Dedifferentiated amniotic fluid mesenchymal stem cell (primary cell): Measurements from ENCODE around the gene GALNT15.

Source experiments
- DNase-seq: peaks from one replicate; pipeline ENCODE4 v3.0.0-alpha.2; 2016; ENCODE audit errors: extremely low spot score

GALNT15 gene, protein sequence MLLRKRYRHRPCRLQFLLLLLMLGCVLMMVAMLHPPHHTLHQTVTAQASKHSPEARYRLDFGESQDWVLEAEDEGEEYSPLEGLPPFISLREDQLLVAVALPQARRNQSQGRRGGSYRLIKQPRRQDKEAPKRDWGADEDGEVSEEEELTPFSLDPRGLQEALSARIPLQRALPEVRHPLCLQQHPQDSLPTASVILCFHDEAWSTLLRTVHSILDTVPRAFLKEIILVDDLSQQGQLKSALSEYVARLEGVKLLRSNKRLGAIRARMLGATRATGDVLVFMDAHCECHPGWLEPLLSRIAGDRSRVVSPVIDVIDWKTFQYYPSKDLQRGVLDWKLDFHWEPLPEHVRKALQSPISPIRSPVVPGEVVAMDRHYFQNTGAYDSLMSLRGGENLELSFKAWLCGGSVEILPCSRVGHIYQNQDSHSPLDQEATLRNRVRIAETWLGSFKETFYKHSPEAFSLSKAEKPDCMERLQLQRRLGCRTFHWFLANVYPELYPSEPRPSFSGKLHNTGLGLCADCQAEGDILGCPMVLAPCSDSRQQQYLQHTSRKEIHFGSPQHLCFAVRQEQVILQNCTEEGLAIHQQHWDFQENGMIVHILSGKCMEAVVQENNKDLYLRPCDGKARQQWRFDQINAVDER

DNA sequence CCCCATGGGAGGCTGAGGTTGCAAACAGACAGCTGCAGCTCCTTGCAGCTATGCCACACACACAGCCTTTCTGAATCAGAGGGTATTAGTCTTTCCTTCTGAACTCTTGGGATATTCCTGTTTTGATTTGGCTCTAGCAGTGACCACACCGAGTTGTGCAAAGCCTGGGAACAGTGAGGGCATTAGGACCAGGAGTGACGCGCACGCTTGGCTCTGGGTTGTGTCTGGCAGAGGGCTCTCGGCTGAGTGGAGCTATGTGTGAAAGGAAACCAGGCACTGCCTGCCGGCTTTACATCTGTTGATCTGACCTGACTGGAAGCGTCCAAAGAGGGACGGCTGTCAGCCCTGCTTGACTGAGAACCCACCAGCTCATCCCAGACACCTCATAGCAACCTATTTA lies at the start of gene GALNT15:
GALNT15 (plus strand) TSS at position 292 of the 400 bp plus-strand sequence. CDS start 472 bp downstream, outside the sequence.
- DNase-seq: peak; percentile 91

DNA sequence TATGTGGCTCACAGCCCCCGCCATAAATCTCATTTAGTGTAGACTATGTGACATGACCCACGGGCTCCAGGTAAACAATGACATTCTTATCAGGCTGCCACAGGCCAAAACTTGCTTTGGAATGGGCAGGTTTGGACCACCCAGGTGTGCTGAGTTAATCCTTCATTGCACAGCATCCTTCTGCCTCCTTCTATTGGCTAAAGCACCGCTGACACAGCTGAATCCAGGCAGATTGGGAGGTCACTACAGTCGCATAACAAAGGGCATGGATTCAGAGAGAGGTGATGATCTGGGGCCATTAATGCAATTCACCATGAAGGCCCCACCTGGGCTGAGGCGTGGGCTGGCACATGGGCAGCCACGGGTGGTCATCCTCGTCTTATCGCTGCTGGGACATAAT lies 47.8 kb upstream of the GALNT15 start:
- DNase-seq: no peak

DNA sequence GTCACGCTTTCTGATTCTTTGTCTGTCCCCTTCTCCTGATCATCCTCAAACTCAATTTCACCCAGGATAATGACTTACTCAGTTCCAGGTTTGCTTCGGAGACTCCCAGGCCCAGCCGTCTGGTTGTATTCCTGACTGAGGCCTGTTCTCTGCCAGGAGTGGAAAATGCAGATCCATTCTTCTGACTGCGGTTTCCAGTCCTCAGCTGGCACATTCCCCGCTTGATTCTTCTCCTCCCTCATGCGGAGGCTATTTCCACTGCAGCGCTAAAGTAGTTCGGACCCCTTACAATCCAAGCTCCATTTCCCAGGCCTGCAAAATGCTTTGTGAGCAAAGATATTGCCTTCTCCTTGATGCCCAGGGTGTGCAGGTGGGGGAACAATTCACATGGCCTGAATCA lies 47.2 kb upstream of the GALNT15 start:
- no peak for DNase-seq

DNA sequence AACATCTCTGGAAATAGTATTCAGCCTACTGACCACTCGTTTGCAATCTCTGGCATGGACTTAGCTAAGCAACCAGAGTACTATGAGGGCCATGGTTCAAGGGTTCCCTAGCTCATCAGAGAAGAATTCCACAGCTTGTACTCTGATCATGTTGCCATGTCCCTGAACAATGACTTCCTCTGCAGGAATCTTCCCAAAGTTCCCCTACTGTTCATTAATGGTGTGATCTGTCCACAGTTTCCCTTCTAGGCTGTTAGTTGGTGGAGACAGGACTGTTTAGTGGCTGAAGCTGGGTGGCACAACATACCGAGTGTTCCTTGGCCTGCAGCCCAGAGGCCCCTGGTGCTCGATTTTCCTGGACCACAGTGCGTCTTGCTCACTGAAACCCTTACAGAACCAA lies 44.4 kb upstream of the GALNT15 start:
- peak; percentile 49 for DNase-seq

DNA sequence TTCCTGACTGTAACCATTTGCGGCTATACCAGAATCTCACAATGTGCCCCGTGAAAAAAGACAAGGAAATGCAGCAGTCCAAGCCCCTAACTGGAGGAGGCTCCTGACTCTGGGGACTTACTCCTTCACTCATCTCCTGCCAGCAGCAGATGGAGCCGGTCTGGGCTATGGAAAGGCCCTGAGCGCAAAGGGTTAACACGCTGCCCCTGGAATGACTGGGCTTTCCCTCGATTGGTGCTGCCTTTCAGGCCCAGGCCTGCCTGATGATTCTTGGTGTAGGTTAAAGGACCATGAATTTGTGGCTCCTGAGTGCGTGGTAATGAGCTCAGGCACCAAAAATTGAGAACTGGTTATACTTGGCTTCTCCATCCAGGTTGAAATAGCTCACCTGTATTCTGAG lies 42.3 kb upstream of the GALNT15 start:
- DNase-seq: no peak

DNA sequence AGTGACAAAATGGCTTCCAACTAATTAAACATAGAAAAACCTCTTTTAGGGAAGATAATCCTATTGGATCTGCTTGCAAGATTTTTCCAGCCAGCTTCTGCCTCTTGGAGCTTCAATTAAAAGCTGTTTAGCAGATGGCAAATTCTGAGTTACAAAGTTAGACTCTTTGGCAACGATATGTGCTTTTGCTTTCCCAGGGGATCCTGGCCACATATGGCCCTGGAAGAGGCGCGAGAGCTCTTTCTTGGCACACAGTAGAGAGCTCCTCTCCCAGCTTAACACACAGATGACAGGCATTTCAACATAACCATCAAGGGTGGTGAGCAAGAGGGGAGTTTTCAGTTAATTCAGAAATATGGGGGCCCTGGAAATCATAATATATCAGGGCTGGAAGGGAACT lies 41.6 kb upstream of the GALNT15 start:
- DNase-seq: no peak

DNA sequence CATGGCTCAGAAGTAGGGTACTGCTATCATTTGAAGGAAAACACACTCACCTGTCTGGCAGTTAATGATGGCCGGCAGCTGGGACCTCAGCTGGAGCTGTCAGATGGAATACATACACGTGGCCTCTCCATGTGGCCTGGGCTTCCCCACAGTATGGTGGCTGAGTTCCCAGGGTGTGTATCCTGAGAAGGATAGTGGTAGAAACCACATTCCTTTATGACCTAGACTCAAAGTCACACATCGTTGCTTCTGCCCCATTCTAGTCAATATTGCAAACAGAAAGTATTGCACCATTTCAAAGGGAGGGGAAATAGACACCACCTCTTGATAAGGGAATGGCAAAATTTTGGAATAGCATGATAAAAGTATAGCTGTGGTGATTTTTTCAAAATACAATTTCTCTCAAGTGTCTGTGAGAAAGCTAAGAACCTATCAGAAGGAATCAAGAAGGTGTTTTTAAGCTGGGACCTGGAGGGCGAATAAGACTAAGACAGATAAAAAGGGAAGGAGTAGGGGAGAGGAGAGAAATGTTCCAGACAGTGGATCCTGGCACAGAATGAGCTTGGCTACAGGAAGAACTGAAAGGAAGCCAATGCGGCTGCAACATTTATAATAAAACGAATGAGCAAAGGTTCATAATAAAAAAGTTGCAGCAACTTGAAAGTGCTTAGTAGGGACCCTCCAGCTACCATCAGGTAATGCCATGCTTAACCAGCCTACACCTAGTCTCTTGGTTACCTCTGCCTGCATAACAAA lies 40.1 kb upstream of the GALNT15 start:
- no peak for DNase-seq

DNA sequence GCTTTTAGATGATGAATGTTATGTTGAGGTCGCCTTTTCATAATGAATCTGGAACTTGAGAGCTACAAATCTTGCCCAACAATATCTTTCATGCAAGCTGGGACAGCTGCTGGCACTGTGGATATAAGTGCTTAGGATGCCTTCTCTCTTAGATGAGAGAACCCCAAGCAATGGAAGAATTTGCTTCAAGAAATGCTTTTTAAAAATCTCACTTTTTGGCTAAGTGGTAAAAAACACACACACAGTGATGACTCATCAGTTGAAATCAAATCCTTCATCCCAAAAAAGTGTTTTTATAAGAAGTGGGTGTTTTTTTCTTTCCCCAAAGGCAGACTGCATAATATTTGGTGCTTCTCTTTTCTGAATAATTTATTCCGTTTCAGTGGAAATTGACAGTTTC lies 38.4 kb upstream of the GALNT15 start:
- DNase-seq: peak; percentile 89

DNA sequence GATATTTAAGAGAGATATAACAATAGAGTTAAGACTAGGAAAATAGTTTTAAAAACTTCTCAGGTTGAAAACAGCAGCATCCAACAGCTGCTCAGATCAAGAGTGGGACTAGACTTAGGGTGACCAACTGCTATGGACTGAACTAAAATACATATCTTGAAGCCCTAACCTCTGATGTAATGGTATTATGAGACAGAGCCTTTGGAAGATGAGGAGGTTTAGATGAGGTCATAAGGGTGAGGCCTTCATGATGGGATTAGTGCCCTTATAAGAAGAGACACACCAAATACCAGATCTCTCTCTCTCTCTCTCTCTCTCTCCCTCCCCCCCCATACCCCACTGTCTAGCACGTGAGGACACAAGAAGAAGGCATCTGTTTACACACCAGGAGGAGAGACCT lies 37.4 kb upstream of the GALNT15 start:
- no peak for DNase-seq

DNA sequence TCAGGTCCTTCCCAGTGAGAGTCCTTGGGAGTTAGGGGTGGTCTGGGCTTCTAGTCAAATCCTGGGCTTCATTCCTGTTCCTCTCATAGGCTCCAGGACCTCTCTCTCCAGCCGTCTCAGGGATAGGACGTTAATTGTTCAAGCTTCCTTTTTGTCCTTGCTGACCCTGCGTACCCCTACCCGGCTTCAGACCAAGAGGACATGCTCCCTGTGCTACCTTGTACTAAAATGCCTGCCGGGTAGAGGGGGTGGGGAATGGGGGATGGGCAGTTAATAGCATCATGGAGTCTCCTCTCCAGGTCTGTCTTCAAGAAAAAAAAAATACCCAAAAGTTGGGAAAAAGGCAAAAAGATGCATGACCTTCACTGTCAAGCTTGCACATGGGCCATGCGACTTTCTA lies 36.5 kb upstream of the GALNT15 start:
- DNase-seq: no peak

DNA sequence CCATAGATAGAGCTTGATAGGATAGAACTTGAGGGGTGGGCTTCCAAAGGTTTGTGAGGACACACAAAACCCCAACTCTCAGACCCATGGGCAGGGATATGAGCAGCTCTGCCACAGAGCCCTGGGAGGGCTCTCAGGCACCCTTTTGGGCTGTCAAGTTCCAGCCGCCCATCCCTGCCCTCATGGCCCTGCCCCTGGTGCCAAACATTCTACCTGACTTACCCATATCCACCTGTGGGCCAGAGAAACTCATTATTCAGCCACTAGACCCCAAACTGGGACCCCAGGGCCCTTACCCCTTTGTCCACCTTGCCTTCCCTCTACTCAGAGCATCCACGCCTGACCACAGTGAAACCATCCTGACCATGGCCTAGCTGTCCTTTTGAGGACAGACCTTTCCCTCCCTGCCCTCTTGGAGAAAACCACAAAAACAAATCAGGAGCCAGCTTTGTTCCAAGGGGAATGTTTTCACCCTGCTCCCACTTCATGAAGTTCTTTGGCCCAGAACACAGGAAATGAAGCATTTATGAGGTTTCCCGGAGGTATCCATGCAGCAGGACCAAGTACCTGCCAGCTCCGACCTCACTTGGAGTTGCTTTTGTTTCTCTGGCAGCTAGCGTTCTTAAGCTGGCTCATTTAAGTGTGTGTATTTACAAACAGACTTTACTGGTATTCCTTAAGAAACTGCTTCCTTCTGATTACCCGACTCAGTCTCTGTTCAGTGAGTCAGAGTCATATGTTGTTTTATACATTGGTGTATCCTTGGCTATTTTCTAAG lies 34.2 kb upstream of the GALNT15 start:
- DNase-seq: no peak

DNA sequence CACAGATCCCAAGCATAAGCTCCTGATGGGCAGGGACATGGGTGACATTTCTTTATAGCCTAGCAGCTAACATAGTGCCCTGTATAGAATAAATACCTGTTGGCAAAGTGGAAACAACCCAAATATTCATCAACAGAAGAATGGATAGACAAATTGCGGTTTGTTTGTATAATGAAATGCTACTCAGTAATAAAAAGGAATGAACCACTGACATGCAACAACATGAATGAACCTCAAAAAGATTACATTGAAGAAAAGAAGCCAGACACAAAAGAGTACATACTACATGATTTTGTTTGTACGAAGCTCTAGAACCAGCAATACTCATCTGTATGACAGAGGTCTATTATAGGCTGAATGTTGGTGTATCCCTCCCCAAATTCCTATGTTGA lies 33.6 kb upstream of the GALNT15 start:
- DNase-seq: no peak

DNA sequence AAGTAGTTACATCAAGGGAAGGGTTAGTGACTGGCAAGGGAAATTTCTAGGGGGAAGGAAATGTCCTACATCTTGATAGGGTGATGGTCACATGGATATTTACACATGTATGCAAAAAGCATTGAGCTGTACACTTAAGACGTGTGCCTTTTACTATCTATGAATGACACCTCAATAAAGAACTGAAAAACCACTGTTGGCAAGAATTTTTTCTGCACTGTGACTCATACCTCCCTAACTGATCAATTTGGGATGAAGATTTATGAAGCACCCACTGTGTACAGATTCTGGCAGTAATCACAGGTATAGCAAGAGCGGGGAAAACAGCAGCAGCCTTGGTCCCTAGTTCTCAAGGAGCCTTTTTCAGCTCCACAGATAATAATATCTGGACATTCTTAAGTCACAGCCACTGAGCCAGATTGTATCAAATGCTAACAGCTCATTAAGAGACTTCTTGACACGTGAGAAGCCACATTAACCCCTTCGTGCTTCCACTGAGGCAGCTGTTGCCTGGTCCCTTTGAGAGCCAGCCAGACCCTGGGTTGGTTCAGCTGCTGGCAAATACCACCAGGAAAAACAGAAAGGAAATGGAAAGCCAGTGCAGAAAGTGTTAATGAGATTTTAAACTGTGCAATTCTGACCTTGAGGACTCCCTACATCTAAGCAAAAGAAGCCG lies 32.0 kb upstream of the GALNT15 start:
- no peak for DNase-seq

DNA sequence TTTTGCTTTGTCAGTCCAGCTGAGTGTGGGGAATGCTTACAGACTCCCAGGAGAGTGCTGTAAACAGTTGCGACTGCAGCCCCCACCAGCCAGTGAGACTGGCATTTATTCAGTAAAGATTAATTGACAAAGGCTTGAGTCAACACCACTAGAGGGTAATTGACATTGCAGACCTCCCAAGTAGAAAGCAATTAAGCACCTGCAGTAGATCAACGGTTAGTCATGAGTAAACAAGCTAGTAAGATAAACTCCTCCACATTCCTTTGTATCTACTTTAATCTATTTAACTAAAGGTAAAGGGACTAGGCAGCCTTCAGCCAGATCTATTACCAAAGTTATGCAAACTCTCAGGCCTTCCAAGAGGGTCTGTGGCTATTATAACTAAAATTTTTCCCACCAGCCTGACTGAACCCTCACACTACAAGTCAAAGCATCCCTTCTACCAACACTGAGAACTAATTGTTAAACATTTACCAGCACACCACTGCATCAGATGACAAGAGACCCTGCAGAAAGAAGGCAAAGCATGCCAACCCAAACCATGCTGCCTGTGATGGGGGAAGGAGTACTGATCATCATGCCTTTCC lies 30.5 kb upstream of the GALNT15 start:
- no peak for DNase-seq

DNA sequence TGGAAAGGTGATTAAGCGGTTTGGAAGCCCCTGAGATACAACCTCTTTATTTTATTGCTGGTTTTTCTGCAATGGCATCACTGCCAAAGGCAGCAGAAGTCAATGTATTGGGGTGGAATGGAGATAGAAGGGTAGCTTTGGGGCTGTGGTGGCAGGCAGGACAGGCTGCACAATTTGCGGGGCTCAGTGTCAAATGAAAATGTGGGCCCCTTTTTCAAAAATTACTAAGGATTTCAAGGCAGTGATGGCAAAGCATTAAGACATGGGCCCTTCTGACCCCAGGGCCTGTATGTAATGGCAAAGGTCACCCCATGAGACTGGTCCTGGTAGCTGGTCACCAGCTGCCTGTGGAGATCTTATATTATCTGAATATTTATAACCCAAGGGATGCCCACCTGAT lies 29.3 kb upstream of the GALNT15 start:
- no peak for DNase-seq

DNA sequence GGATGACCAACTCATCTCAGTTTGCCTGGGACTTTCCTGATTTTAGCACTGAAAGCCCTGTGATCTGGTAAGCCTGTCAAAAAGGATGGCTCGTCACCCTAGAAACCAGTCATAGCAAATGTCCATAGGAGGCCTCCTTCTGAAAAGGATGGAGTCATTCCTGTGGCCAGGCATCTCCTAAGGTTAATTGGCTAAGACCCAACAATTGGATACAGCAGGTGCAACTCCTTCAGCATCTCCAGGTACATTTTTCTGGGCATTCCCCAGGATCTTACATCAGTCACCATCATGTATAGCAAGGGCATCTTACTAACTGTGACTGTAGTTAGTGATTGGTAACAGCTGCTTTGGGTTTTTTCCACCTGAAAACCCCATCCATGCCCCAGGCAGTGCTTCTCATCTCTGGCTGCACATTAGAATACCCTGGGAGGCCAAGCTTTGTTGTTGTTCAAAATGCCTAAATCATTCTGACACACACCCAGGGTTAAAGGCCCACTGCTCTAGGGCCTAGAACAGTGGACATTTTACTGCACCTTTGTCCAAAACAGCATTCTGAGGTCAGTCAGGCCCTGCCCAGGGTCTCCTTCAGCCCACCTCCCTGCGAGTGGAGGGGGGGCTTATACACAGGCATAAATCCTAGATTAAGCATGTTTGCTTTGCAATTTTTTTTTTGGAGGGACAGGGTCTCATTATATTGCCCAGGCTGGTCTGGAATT lies 28.3 kb upstream of the GALNT15 start:
- DNase-seq: no peak

DNA sequence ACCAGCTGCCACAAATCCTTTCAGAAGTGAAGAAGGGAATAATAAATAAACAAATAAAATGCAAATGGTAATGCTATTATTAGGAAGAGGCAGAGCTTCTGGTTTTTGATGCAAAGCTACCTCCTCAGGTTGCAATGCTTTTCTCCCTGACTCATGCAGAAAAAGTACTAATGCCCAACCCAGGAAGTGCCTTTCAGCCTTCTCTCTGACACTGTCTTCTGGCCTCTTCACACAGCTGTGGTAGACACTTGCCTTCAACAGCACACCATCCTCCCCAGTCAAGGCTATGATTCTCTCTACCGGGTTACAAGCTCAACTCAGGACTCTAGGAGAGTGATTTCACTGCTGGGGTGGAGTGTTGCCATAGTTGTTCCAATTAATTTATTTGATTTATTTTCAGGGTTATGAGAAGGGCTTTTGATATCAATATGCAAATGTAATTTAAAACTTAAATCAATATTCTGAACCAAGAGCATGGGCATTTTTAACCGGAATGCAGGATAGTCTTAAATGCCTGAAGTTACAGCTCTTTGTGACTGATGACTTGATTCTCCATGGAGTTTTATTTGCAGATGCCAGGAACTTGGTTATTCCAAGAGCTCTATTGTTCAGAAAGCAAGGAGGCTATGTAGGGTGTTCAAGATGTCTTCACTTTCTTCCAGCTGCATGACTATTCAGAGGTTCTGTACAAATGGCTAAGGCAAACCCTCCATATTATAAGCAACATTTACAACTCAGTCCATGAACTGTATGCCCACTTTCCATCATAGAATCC lies 27.1 kb upstream of the GALNT15 start:
- DNase-seq: no peak

DNA sequence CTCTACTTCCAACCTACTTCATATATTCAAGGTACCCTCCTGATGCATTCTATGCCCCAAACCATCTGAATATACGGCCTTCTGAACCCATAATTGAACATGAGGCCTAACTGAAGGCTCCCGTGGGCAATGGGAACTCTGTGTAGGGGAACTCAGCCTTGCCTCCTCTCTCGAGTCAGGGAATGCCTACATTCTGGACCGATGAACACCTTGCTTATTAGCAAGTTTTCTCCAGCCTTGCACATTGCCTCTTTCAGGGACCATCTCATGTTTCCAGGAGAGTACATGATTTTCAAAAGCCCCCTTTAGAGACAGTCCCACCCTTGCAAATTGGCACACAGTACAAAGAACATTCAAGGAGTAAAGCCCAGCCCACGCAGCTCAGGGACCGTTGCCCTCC lies 26.3 kb upstream of the GALNT15 start:
- no peak for DNase-seq

DNA sequence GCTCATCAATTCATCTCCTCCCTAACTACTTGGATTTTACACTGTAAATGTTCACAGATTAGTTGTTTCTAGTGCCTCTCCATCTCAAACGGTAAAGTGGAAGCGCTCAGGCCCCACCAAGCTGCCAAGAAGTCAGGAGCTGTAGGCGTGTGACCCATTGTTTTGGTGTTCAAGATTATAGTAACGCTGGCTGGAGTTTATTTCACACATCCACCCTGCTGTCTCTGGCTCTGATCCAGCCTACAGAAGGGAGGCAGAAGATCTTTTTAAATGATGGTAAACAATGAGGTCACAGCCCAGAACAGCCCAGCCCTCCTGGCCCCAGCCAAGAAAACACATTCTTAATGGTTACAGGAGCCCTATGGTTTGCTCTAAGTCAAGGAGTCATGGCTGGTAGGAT lies 25.7 kb upstream of the GALNT15 start:
- no peak for DNase-seq

DNA sequence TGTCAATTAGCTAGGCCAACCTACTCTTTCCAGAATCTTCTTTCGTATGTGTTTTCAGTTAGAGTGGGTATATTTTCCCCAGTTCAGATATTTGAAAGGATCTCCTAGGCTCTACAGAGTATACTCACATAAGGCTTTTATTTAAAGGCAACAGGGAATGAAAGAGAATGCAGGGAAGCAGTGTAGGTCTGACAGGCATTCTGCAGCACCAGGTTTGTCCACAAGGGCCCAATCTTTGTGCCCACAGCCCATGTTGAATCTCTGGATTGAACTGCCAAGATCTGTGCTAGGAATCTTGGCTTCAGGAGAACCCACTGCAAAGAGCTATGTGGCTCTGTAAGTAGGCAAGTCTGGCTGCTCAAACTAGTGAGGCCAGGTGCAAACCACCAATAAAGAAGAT lies 24.2 kb upstream of the GALNT15 start:
- no peak for DNase-seq
